Measurements from ENCODE around the gene ERGIC1. TPM values are rescaled to one million over a fixed set of nuclear protein-coding genes. Genes with fewer than 3 reads are reported as not detected.

Gene ERGIC1
- polyA plus RNA-seq, 3 donors, result 66.5 to 123 (median 119) TPM

GRCh38 chr5:172901788-172902496 is 67.9 kb downstream of the ERGIC1 start:
- WGBS, 3 donors, result 81 to 86% (median 85%) methylated on average over 9 of the region's 9 CpGs
- peak overlapping the region; percentile 56 for H3K27ac ChIP-seq (ENCODE audit: low read depth, low read length)

DNA sequence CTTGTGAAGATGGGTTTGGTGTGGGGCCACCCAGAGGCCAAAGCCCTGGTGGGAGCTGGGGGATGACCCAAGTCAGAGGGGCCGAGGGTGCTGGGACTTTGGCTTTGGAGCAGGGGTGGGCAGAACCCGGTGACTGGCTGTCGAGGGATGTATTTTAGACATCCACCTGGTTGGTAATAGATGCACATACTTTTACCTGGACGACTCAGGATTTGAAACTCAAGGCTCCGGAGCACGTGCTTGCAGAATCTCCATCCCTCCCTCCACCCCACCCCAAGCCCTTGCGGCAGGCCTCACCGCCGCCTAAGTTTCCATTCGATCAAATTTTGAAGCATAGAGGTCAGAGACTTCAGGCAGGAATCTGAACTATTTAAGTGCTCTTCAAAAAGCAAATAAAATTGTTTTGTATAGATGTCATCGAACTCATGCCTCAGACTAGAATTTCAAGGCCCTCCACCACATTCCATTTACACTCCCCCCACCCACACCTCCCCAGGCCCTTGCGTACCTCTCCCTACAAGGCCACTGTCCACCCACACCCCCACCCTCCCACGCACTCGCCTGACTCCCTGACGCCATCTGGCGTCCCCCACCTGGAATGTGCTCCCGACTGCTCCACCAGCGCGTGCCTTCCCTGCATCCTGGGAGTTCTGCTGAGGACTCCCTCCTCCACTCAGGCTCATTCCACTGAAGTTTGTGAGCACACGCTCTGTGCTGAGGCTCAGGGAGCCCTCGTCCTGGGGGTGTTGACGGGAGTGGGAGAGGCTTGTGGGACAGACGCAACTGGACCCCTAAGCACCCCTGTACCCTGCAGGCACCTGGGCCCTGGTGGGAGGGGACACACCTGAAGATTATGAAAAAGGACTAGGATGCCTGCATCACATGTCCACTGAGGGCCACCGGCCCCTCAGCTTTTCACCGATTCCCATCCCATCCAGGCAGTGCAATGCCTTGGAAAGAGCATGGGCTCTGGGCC is 68.7 kb downstream of the ERGIC1 start:
- 59 to 67% (median 61%) methylated on average over 25 of the region's 25 CpGs for WGBS, 3 donors
- peak overlapping the region; percentile 81 for H3K27ac ChIP-seq (ENCODE audit: low read depth, low read length)

- peak overlapping the region; percentile 81 for H3K27ac ChIP-seq (ENCODE audit: low read depth, low read length)
- 45 to 58% (median 57%) methylated on average over 4 of the region's 4 CpGs for WGBS, 3 donors
Measured at GRCh38 chr5:172903790-172904189, 69.7 kb downstream of the ERGIC1 start.

- H3K27ac ChIP-seq (ENCODE audit: low read depth, low read length), result peak overlapping the region; percentile 6
- WGBS, 3 donors, result 52 to 70% (median 65%) methylated on average over 4 of the region's 4 CpGs
Measured at GRCh38 chr5:172904312-172904642, 70.2 kb downstream of the ERGIC1 start.

DNA sequence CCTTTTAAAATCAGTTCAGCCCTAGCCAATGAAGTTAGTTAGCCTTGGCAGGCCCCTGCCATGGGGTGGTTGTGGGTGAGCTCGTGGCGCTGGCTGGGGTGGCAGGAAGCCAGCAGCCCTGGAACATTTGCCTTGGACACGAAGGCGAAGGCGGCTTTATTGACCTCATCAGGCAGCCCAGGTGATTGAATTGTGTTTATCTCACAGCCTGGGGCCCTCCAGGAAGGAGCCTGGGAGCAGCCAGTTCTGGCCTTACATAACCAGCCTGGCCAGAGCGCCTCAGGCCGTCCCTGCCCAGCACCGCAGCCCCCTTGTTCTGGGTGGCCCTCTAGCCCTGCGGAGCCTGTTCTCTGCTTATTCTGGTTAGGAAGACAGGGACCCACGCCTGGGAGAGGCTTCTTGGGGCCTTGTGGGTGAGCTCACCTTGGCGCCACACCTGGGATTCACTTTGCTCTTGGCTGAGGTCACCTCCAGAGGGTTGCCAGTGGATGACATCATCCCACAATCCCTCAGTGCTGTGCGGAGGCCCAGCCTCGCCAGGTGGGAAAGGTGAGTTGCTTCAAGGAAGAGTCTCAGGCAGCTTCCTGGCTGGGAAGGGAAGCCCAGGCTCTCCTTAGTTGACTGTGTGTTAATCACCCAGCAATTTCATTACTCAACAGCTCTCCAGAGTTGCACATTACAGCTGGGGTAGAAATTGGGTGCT is 70.7 kb downstream of the ERGIC1 start:
- peak overlapping the region; percentile 6 for H3K27ac ChIP-seq (ENCODE audit: low read depth, low read length)
- 31 to 61% (median 57%) methylated on average over 12 to 13 of the region's 13 CpGs for WGBS, 3 donors

GRCh38 chr5:172905346-172906140 is 71.5 kb downstream of the ERGIC1 start:
- 82 to 90% (median 83%) methylated on average over 26 of the region's 26 CpGs for WGBS, 3 donors

GRCh38 chr5:172906436-172906835 is 72.4 kb downstream of the ERGIC1 start:
- WGBS, 3 donors, result 80 to 84% (median 81%) methylated on average over 6 of the region's 6 CpGs
- no peak overlapping the region for H3K27ac ChIP-seq (ENCODE audit: low read depth, low read length)

More at GRCh38 chr5:172905346-172906140, 71.5 kb downstream of the ERGIC1 start:
- H3K27ac ChIP-seq (ENCODE audit: low read depth, low read length), result no peak overlapping the region

GRCh38 chr5:172906888-172907287 is 72.8 kb downstream of the ERGIC1 start:
- 80 to 83% (median 83%) methylated on average over 9 to 10 of the region's 10 CpGs for WGBS, 3 donors
- no peak overlapping the region for H3K27ac ChIP-seq (ENCODE audit: low read depth, low read length)

DNA sequence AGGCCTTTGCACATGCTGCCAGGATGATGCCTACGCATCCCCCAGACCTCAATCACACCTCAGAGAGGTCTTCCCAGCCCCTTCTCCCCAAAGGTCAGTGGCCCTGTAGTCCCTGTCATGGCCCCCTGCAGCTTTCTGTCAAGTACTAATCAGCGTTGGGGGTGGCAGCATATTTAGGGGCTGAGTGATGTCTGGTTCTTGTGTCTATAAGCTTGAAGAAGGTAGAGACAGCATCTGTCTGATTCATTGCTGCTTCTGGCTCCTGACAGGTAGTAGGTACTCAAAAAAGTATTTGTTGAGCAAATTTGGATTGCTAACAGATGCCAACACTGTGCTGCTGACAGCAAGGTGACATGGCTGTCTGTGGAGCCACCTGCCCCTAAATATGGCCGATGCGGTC is 73.6 kb downstream of the ERGIC1 start:
- H3K27ac ChIP-seq (ENCODE audit: low read depth, low read length), result no peak overlapping the region
- WGBS, 3 donors, result 95 to 97% (median 96%) methylated on average over 4 of the region's 4 CpGs

DNA sequence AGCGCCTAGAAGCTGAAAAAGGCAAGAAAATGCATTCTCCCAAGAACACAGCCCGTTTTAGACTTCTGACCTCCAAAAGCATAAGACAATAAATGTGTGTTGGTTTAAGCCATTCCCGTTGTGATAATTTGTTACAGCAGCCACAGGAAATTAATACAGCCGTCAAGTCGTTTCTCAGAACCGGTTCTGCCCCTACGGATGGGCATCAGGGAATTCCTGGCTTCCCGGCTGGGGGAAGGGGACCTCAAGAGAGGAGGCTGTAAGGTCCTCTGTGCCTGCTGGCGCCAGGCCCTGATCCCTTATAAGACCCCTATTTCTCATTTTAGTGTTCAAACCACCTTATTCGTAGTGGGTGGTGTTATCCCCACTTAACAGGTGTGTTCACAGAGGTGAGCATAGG is 74.6 kb downstream of the ERGIC1 start:
- WGBS, 3 donors, result 67 to 84% (median 70%) methylated on average over 10 of the region's 10 CpGs
- H3K27ac ChIP-seq (ENCODE audit: low read depth, low read length), result no peak overlapping the region

GRCh38 chr5:172909931-172910502 is 76.0 kb downstream of the ERGIC1 start:
- 75 to 87% (median 78%) methylated on average over 8 of the region's 8 CpGs for WGBS, 3 donors
- no peak overlapping the region for H3K27ac ChIP-seq (ENCODE audit: low read depth, low read length)

DNA sequence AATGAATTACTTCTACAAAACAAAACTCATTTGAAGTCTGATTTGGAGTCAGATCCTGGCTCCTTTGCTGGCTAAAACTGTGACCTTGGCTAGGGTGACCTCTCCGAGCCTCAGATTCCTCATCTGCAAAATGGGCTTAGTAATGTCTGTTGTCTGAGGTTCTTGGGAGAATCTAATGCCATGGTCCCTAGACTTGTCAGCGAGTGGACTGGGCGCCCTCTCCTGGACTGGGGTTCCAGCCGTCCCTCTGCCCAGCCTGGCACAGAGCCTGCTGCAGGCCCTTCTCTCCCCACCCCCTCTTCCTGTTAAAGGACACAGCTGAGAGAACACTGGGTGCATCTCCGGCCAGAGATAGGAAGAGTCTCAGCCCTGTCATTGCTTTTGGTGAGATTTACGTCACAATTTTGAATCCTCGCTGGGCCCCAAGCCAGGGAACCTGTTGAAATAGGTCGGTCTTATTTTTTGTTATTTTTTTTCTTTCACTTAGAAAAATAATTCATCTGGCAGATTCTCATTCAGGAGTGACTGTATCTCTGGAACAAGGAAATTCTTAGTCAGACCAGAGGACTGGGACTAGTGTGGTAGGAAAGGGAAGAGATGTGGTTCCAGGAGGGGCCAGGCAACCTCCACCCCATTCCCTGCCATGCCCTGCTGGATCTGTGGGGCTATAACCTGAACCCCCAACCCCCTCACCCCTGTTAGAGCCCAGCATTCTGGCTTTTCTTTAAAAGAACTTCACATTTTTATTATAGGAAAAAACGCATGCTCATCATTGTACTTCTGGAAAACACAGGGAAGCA is 77.0 kb downstream of the ERGIC1 start:
- 57 to 74% (median 61%) methylated on average over 9 of the region's 9 CpGs for WGBS, 3 donors
- no peak overlapping the region for H3K27ac ChIP-seq (ENCODE audit: low read depth, low read length)

GRCh38 chr5:172911628-172911880 is 77.5 kb downstream of the ERGIC1 start:
- 51 to 83% (median 52%) methylated on average over 2 of the region's 2 CpGs for WGBS, 3 donors

GRCh38 chr5:172911976-172912375 is 77.9 kb downstream of the ERGIC1 start:
- WGBS, 3 donors, result 58 to 96% (median 67%) methylated on average over 1 of the region's 1 CpG

More at GRCh38 chr5:172911628-172911880, 77.5 kb downstream of the ERGIC1 start:
- no peak overlapping the region for H3K27ac ChIP-seq (ENCODE audit: low read depth, low read length)

DNA sequence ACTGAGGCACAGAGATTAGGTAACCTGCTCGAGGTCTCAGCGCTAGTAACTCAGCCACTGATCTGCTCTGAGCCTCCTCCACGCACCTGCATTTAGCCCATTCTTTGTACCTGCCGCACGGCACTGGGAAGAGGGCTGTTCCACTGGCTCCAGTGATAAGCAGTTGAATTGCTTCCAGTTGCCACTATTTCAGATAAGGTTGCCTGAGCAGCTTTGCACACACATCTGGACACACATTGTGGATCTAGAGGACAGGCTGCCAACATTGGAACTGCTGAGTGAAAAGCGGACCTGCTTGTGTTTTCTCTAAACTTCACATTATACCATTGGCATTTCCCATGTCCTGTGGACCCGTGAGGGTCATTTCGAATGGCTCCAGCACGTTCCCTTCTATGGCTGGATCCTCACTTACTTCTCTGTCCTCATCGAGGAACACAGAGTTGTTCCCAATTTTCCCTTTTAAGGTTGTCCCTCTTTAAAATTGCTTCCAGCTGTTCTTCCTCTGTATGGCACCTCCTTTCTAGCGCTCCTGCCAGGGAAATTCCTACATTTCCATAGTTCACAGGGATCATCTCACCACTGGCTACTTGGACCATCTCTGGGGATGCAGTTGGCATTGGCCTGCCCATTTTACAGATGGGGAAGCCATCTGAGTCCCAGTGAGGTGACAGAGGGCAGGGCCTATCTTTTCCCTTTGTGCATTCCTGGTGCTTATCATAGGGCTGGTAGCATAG is 79.2 kb downstream of the ERGIC1 start:
- H3K27ac ChIP-seq (ENCODE audit: low read depth, low read length), result no peak overlapping the region
- 84 to 89% (median 86%) methylated on average over 11 of the region's 11 CpGs for WGBS, 3 donors

More at GRCh38 chr5:172911976-172912375, 77.9 kb downstream of the ERGIC1 start:
- no peak overlapping the region for H3K27ac ChIP-seq (ENCODE audit: low read depth, low read length)

DNA sequence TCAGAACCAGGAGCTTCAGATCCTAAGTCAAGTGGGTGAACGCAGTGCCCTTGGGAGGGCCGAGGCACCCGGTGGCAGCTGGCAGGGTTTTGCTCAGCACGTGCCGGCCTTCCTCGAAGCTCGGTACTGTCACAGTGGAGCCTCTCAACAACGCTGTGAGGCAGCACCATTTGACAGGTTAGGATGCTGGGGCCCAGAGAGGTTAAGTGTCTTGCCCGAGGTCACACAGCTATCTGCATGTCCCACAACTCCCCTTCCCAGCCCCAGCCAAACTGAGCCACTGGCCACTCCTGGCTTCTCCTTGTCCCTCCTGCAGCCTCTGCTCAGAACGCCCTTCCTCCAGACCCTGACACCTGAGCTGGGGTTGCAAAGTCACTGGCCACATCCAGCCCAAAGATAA is 81.5 kb downstream of the ERGIC1 start:
- WGBS, 3 donors, result 91 to 96% (median 96%) methylated on average over 10 of the region's 10 CpGs
- H3K27ac ChIP-seq (ENCODE audit: low read depth, low read length), result no peak overlapping the region

Measured in adipose tissue (tissue), 3 donors.